Lower lobe of right lung (tissue), 2 donors: ENCODE measurements around the gene WNK2. TPM values are rescaled to one million over a fixed set of nuclear protein-coding genes. Genes with fewer than 3 reads are reported as not detected.

Experiments used
- ATAC-seq, 2 donors: fragments of 200-7000 bp; cut with Tn5 transposase; one replicate each; pipeline ENCODE4 v1.9.1; 2020 to 2022; ENCODE audit warnings: mild to moderate bottlenecking in 2 of 2, moderate library complexity in 2 of 2
- DNase-seq: peaks from one replicate; pipeline ENCODE4 v3.0.0-alpha.2; 2020
- H3K27ac ChIP-seq: fragments of 200-600 bp; one replicate; pipeline ENCODE4 v1.8.0; 2022
- H3K27me3 ChIP-seq: fragments of 200-600 bp; one replicate; pipeline ENCODE4 v1.8.0; 2022; ENCODE audit warnings: low read depth
- H3K36me3 ChIP-seq: fragments of 200-600 bp; one replicate; pipeline ENCODE4 v1.8.0; 2022; ENCODE audit warnings: mild to moderate bottlenecking
- H3K4me1 ChIP-seq: fragments of 200-600 bp; one replicate; pipeline ENCODE4 v1.8.0; 2022
- H3K4me3 ChIP-seq: fragments of 200-600 bp; one replicate; pipeline ENCODE4 v1.8.0; 2022; ENCODE audit warnings: mild to moderate bottlenecking
- H3K9me3 ChIP-seq: fragments of 200-600 bp; one replicate; pipeline ENCODE4 v1.8.0; 2022
- CTCF ChIP-seq: fragments of 200-600 bp; IDR thresholded peaks from one replicate; pipeline ENCODE4 v1.8.0; 2022; ENCODE audit warnings: antibody characterized with exemption, mild to moderate bottlenecking
- intact Hi-C: fragments of 100-400 bp; cut with DNase I; formaldehyde crosslinking; loops from one replicate; pipeline ENCODE4 v1.11.0; 2022
- total RNA-seq: library from RNA; stranded (reverse); fragmentation: NEBNext Ultra II Directional; extraction: Animal tissue kit (Norgen Biotek cat#: 25700); gene quantifications from one replicate; pipeline ENCODE4 v1.2.1, GENCODE V29; 2021
- donor health status: DM: no; HTN: yes; CAD: no; lungs with severe emphysema.

Gene WNK2
- total RNA-seq, 1 donor from 2014 or later = 7.7 TPM

GRCh38 chr9:93295031-93295430 lies 111.1 kb downstream of the WNK2 start:
- intact Hi-C loops = no loop called here
- no peaks in the 10 kb centered on the region for H3K36me3 ChIP-seq
- no peaks in the 10 kb centered on the region for H3K4me1 ChIP-seq
- peaks cover 8% of the 10 kb centered on the region for H3K27me3 ChIP-seq
- no peak overlapping the region for H3K4me3 ChIP-seq
- H3K27ac ChIP-seq = no peak overlapping the region
- DNase-seq (no peak), ATAC-seq (no peak)
- no peaks in the 10 kb centered on the region for H3K9me3 ChIP-seq
- TF ChIP-seq CTCF = no peak

- no peak for TF ChIP-seq CTCF
- intact Hi-C loops = no loop called here
- H3K27ac ChIP-seq = no peak overlapping the region
- H3K4me1 ChIP-seq = no peaks in the 10 kb centered on the region
- H3K9me3 ChIP-seq = no peaks in the 10 kb centered on the region
- DNase-seq (no peak), ATAC-seq (no peak)
- H3K4me3 ChIP-seq = no peak overlapping the region
- H3K27me3 ChIP-seq = peaks cover 8% of the 10 kb centered on the region
- no peaks in the 10 kb centered on the region for H3K36me3 ChIP-seq
Observed at GRCh38 chr9:93295456-93296076, 111.6 kb downstream of the WNK2 start.

GRCh38 chr9:93296889-93297480 lies 113.0 kb downstream of the WNK2 start:
- no peak for TF ChIP-seq CTCF
- H3K27ac ChIP-seq = no peak overlapping the region
- no peak overlapping the region for H3K4me3 ChIP-seq
- no peaks in the 10 kb centered on the region for H3K4me1 ChIP-seq
- ATAC-seq = no peak
- DNase-seq = no peak
- H3K27me3 ChIP-seq = peaks cover 5% of the 10 kb centered on the region
- intact Hi-C loops = no loop called here
- H3K9me3 ChIP-seq = no peaks in the 10 kb centered on the region
- H3K36me3 ChIP-seq = no peaks in the 10 kb centered on the region

GRCh38 chr9:93297659-93298497 lies 113.9 kb downstream of the WNK2 start:
- Histone ChIP-seq H3K9me3 (no peaks in the 10 kb centered on the region), H3K4me1 (peaks cover 3% of the 10 kb centered on the region), H3K27me3 (peaks cover 4% of the 10 kb centered on the region), H3K27ac (no peak overlapping the region), H3K36me3 (no peaks in the 10 kb centered on the region), H3K4me3 (no peak overlapping the region)
- peak; percentile 41 for DNase-seq
- no peak for TF ChIP-seq CTCF
- intact Hi-C loops = no loop called here
- ATAC-seq = no peak

- Histone ChIP-seq H3K36me3 (no peaks in the 10 kb centered on the region), H3K27ac (no peak overlapping the region), H3K4me3 (no peak overlapping the region), H3K27me3 (peaks cover 4% of the 10 kb centered on the region), H3K4me1 (peaks cover 3% of the 10 kb centered on the region), H3K9me3 (no peaks in the 10 kb centered on the region)
- ATAC-seq (no peak), DNase-seq (peak; percentile 45)
- TF ChIP-seq CTCF = no peak
- intact Hi-C loops = no loop called here
Observed at GRCh38 chr9:93298498-93299417, 114.8 kb downstream of the WNK2 start.
